Stimulated activated naive CD4-positive, alpha-beta T cell treated with Interleukin-2 at 50 U/mL for 16 hours (primary cell): ENCODE data around the gene THSD4.

Source experiments
- DNase-seq: peaks from one replicate; lab custom pipeline; 2025; lab: John Stamatoyannopoulos, UW

The THSD4 gene

GRCh38 chr15:71547011-71547410 lies 431.7 kb downstream of the THSD4 start:
- no peak for DNase-seq

DNA sequence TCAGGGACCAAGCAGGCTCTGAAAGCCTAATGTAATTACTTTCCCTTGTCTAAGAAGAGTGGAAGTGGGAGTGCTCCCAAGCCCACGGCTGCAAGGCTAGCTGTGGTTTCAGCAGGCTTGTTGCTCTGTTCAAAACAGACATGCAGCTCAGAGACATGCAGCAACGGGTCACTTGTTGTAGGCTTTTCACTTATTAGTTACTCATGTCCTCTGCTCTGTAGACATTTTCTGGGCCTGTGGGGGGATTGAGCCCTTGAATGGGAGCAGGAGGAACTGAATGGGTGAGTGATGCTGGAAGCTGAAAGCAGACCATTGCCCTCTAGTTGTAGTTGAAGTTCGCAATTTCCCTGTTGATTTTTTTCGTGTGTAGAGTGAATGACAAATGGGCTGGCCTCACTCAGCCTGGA lies 433.1 kb downstream of the THSD4 start:
- no peak for DNase-seq

DNA sequence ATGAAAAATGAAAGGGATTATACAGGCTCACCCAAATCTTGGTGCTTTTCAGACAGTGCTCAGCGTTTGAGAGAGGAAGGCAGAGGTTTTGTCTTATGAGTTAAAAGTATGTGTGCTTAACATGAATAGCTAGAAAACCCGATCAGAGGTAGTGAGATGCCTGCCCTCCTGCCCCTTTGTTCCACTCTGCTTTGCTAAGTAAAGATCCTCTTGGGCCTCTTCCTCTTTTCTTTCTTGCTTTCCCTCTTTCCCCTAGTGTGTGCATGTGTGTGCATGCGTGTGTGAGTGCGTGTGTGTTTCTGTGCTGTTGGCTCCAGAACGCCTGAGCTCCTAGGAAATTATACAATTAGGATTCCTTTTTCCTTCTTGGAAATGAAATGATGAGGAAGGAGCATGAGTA lies 433.8 kb downstream of the THSD4 start:
- no peak for DNase-seq

DNA sequence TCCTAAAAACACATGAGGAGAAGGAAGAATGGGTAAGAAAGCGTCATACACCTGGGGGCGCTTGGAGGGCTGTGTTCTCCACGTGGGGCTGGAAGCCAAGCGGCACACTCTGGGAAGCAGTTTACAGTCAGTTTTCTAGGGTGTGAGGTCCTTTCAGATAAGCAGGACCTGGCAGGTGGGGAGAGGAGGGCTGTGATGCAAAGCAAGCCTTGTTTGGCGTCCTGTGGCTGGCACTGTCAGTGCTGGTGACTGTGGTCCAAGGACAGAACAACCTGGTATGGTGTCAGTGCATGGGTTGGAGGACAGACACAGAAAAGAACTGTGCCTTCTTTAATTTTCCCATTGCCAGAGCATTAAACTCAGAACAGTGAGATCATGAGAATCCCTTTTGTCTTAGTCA lies 434.4 kb downstream of the THSD4 start:
- no peak for DNase-seq

DNA sequence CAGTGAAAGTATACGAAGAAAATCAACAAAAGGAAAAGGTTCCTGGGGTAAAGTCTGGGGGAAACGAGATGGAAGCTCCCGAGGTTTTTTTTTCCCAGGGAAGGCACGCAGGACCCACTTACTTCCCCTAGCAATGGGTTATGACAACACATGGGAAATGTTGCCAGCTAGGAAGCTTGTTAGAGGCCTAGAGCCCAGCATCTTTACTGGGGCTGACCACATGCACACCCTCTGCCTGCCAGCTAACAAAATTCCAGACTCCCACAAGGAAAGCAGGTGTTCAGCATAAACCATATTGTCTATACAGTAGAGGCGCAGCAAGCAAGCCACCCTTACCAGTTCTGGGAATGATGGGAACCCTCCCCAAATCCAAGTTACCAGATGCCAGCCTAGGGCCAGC lies 436.3 kb downstream of the THSD4 start:
- no peak for DNase-seq

DNA sequence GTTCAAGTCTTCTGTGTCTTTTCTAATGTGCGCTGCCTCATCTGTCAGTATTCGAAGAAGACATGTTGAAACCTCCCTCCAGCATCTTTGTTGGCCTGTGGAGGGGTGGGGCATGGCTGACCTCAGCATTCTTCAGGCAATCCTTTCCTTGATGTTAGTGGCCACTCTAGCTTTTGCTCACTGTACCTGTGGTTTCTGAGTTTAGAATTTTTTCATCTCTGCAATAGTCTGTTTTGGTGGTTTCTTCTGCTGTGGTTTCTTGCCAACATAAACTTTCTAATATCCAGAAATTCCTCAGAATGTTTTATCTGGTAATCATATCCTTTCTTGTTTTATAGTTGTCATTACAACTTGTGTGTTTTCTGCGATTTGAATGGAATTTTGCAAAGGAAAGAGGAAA lies 443.8 kb downstream of the THSD4 start:
- DNase-seq, result no peak

GRCh38 chr15:71559616-71560015 lies 444.3 kb downstream of the THSD4 start:
- DNase-seq, result no peak

DNA sequence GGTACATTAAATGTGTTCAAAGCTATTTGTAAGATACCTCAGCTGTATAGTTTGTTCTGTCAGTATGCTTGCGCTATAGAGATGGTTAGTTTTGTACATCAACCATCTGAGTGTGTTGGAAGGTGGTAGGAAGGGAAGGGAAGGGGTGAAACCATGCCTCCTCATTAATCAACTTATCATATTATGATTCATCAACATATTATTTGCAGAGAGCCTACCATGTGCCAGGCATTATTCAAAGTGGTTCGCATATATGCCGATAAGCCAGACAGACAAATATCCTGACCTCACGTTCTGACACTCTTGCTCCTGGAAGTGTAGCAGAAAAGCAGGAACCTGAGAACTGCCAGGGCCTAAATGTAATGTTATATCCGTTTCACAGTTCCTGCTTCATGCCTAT lies 447.0 kb downstream of the THSD4 start:
- no peak for DNase-seq

GRCh38 chr15:71564217-71564616 lies 448.9 kb downstream of the THSD4 start:
- DNase-seq, result no peak

DNA sequence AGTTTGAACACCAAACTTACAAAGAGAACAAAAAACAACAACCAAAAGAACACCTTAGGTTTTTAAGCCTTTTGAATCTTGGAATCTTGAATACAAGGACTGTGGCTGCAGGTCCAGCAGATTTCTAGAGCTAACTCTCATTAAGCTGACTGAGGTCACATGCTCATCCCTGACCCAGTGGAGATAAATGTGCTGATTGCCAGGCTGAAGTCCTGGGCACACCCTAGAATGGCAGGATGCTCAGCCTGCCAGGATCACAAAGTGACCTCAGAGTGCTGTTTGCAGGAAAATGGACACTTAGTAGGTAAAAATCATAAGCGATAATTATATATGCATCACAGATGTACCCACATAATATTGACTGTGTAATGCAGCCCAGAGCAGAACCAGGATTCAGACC lies 449.7 kb downstream of the THSD4 start:
- no peak for DNase-seq

DNA sequence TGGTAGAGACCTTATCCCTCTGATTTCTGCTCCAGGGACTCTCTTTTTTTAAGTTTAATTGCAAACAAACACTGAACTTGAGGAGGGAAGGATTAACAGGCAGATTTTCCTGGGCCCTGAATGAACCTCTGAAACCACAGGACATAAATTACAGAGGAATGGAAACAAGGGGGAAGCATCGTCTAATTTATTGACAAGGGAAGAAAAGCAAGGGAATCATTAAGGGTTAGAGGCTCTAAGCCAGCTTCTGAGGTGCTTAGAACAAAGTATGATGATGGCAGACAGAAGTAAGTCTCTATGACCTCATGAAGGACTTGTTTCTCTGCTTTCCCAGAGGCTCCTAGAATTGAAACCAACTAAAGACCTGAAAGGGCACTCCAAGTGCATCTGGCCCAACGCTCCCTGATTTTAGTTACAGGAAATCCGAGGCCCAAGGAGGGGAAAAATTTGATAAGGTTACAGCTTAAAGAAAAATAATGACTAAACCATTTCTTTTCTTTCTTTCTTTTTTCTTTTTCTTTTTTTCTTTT lies 450.4 kb downstream of the THSD4 start:
- DNase-seq, result no peak

- DNase-seq, result no peak
Observed at GRCh38 chr15:71566226-71566625, 451.0 kb downstream of the THSD4 start.

- DNase-seq, result no peak
Observed at GRCh38 chr15:71567173-71567572, 451.9 kb downstream of the THSD4 start.

DNA sequence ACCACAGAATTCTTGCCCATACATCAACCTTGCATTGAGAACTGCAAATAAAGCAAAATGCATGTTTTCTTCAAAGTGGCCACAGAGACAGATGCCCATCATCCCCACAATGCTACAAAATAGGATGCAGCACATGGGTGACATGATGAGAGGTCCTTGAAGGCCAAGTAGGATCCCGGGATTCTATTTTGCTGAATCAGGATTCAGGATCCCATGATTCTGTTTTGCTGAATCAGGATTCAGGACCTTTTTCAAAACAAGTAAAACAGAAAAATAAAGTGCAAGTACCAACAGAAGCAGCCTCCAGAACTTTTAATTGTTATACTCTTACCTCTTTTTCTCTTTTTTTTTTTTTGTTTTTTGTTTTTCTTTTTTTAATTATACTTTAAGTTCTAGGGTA lies 453.0 kb downstream of the THSD4 start:
- DNase-seq, result no peak

DNA sequence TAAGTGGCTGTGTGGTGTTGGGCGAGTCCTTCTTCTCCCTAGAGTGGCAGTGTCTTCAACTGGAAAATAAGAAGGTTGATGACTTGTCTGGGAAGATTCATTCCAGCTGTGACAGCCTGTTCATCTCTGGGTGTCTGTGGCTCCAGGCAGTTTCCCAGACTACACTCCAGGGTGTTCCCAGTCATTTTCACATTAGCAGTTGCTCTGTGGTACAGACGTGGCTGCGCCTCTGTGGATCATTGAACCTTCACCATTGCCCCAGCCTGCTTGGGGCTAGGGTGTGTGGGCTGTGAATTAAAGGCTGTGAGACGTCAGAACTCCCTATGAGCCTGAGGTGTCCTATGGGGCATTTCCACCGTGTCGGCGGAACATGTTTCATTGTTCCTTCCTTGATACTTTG lies 455.5 kb downstream of the THSD4 start:
- DNase-seq, result no peak

DNA sequence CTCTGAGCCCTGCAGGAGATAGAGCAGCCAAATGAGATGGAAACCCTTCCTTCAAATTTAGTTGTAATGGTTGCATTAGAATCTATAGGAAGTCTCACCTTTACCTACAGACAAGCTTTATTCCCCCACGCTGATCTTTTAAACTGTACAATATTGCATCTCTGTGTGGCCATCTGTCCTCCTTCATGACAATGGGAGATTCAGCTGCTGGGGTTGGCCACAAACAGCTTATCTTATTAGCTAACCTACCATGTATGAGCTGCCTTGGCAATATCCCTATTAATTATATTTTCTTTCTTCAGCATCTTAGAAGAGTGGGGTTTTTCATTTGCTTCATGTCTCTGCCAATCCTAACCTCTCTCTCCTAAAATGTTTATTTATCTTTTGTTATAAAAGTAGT lies 456.4 kb downstream of the THSD4 start:
- no peak for DNase-seq

GRCh38 chr15:71572452-71573053 lies 457.3 kb downstream of the THSD4 start:
- no peak for DNase-seq

DNA sequence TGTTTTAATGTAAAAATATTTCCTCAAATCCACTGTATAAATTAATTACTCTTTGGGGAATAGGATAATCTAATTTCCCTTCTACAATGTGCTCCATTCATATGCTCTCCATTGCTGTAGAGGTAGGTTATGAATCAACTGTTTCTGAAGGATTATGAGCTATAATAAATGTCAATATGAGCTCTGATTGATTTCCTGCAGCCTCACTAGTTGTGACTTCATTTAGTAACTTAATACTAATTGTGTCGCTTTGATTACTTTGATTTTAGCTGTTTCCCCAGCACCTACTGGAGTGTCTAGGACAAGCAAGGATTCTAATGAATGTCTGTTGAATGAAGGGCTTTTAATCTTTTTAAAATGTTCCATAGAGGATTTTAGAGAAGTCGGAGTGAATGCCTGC lies 458.3 kb downstream of the THSD4 start:
- DNase-seq, result no peak

- no peak for DNase-seq
Observed at GRCh38 chr15:71575474-71576045, 460.3 kb downstream of the THSD4 start.

DNA sequence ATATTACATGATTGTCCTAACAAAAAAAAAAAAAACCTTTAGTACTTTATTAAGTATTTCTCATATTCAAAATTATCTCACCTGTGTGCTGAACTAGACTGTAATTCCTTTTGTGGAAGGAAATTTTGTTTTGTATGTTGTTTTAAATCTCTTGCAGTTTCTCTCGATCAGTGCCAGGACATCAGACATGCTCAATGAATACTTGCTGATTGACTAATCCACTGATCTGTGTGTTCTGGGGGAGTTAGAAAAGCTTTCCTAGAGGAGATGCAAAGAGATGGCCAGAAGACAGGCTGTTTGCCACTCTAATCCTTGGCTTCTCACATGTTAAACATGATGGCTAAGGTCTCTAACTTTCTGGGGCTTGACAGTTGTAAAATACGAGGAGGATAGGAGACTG lies 461.8 kb downstream of the THSD4 start:
- DNase-seq, result no peak

GRCh38 chr15:71581398-71581930 lies 466.2 kb downstream of the THSD4 start:
- DNase-seq, result no peak

DNA sequence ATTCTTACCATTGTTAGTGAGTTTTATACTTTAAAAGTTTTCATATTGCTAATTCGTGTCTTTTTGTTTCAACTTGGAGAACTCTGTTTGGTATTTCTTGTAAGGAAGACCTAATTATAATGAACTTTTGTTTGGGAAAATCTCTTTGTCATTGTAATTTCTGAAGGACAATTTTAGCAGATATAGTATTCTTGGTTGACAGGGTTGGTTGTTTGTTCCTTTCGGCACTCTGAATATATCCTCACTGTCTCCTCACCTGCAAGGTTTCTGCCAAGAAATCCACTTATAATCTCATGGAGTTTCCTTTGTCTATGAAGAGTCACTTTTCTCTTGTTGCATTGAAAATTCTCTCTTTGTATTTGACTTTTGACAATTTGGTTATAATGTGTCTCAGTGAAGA lies 469.9 kb downstream of the THSD4 start:
- no peak for DNase-seq

DNA sequence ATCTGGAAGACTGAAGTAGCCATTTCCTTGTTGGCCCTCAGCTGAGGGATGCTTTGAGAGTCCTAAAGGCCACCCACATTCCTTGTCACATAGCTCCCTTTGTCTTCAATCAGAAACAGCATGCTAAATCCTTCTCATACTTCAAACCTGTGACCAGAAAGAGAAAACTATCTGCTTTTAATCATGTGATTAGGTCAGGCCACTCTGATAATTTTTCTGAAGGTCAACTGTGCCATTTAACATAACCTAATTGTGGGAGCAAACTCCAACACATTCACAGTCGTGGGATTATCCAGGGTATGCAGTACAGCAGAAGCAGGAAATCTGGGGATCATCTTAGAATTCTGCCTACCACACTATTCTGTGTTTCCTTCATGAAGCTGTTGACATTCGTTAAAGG lies 471.2 kb downstream of the THSD4 start:
- DNase-seq, result no peak

DNA sequence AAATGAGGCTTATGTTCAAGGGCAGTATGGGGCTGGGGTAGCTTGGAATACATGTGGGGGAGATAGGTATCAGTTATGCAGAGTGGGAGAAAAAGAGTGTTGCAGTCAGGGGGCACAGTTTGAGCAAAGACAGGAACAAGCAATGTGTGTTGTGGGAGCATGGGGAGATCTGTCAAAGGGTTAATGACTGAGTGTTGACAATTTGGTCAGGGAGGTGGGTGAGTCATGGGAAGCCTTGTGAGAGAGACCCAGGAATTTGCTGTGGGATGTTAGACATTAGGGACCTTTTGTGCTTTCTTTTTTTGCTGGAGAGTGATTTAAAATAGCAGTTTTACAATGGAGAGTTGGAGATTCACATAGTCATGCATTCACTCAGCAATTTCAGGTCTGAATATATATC lies 473.5 kb downstream of the THSD4 start:
- DNase-seq, result no peak
